ENCODE results near the gene NFYA.

DNA sequence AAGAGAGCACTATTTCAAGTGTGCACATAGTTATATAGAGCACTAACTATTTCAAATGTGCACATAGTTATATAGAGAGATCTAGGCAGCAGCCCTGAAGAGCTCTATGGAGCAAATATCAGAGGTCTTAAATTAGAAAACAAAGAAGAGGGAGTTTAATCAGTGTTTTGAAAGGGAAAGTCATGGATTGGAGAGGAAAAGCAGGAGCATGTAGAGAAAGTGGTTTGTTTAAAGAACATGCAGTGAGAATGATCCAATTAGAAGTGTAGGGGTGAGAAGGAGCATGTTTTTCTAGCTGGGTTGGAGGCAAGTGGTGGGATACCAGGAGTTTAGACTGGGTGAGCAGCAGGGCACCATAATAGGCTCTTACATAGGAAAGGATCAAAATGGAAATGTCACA, 64.1 kb downstream of the NFYA start:
- TF ChIP-seq, protein P1, sequence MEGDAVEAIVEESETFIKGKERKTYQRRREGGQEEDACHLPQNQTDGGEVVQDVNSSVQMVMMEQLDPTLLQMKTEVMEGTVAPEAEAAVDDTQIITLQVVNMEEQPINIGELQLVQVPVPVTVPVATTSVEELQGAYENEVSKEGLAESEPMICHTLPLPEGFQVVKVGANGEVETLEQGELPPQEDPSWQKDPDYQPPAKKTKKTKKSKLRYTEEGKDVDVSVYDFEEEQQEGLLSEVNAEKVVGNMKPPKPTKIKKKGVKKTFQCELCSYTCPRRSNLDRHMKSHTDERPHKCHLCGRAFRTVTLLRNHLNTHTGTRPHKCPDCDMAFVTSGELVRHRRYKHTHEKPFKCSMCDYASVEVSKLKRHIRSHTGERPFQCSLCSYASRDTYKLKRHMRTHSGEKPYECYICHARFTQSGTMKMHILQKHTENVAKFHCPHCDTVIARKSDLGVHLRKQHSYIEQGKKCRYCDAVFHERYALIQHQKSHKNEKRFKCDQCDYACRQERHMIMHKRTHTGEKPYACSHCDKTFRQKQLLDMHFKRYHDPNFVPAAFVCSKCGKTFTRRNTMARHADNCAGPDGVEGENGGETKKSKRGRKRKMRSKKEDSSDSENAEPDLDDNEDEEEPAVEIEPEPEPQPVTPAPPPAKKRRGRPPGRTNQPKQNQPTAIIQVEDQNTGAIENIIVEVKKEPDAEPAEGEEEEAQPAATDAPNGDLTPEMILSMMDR (IDR thresholded peaks at IDR 0.05) = no peak
- no peak for TF ChIP-seq POLR2A (IDR thresholded peaks at IDR 0.05)
- TF ChIP-seq POLR2AphosphoS5 (IDR thresholded peaks at IDR 0.05) = no peak
- no peak for TF ChIP-seq EP300 (IDR thresholded peaks at IDR 0.05)
